HG03521 (cell line): ENCODE measurements around the gene APLP2.
A peak's percentile ranks its signal among the peaks of the same experiment; 100 is the strongest.

Experiments used
- ATAC-seq: cut with Tn5 transposase; IDR thresholded peaks from one replicate; pipeline ENCODE4 v1.9.1; 2021; ENCODE audit warnings: mild to moderate bottlenecking, moderate library complexity; ENCODE audit not compliant: unreplicated experiment

The APLP2 gene

DNA sequence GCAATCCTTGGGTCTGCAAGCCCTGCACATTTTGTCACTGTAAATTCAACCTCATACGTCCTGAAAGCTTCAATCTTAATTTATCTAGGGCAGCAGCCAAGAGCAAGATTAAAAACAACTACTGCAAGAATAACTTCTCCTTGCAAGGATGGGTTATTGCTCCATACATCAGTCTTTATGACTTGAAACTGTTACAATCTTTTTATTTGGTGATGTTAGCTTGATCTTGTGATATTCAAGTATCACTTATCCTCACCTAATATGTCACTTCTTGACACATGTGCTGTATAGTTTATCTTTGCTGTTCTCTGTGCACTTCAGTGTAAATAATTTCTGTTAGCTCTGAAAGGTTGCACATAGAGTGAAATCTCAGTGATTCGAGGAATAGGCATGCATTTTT, 14.7 kb upstream of the APLP2 start:
- ATAC-seq: no peak

DNA sequence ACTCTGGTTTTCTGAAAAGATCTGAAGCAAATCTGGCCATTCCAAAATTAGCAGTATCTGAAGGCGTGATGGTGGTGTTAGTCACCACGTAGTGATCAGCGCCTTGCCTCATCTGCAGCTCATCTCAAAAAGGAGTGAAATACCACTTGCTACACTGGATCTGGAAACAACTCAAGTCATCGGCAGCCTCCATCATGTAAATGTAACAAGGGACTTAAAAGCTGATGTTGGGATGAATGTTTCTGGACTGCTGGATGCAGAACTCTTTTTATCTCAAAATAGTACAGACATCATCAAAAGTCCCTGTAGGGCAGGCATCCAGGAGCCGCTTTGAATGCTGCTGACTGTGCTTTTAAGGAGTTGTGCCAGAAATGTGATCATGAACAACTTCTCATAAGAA, 14.1 kb upstream of the APLP2 start:
- ATAC-seq: no peak

DNA sequence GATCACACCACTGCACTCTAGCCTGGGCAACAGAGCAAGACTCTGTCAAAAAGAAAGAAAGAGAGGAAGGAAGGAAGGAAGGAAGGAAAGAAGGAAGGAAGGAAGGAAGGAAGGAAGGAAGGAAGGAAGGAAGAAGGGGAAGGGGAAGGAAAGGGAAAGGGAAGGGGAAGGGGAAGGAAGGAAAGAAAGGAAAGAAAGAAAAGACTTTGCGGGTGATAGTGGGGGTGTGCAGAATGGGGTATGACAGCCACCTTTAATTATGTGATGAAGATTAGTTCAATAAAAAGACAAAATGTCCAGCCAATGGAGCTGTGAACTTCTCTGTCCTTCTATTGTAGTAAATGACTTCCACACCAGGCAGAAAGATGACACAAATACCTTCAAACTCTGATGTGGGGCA, 8.7 kb upstream of the APLP2 start:
- ATAC-seq: no peak

DNA sequence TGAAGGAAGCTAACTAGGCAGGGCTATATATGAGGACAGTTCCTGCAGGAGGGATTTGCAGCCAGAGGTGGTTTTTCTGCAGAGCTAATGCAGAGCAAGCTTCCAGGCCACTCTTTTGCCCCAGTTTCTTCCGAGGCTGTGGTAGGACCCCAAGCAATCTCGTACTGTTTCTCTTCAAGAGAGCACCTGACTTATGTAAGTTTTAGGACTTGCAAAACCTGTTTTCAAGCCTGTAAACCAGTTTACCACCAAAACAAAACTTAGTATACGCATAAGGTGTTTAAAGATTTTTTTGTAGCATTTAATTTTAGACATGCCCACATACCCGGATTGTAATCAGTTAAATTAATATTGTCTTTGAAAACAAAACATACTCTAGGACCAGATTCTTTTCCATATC, 7.7 kb upstream of the APLP2 start:
- no peak for ATAC-seq

DNA sequence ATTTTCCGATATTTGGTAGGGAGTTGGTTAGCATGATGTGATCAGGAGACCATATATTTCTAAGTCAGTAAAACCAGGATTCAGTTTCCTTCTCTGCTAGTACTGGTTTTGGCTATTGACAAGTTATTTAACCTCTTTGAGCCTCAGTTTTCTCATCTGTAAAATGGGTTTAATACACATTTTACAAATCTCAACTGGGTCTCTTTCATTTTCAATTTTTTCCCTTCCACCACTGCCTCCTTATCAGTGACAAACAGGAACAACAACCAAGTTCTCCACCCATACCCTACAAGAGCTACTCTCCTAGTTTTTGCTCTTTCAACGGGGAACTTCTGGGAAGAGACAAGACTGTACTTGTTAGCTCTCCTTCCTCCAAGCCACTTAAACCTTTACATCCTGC, 6.2 kb upstream of the APLP2 start:
- ATAC-seq: no peak

DNA sequence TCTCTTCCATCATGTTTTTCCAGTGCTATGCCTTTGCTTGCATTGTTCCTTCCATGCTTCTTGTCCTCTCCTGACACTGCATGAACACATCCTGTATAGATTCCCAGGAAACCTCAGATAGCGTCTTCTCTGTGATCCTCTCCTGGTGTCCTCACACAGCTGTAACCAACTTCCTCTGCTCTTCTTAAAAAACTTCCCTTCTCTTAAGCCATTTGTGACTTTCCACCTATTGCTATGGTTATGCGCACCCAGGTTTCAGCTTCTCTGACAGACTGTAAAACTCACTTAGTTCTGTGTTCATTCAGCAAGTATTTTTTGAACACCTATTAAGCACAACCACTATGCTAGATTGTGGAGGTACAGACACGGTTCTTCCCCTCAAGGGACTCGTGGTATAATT, 5.1 kb upstream of the APLP2 start:
- no peak for ATAC-seq

DNA sequence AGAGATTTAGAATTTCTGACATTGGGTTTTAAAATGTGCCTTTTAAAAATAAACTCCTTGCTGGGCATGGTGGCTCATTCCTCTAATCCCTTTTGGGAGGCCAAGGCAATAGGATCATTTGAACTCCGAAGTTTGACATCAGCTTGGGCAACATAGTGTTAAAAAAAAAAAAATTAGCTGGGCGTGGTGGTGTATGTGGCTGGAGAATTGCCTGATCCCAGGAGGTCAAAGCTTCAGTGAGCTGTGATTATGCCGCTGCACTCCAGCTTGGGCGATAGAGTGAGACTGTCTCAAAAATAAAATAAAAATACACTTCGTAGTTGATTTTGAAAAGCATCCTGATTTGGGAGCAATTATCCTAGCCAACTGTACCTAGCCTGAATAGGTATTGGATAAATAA, 3.4 kb upstream of the APLP2 start:
- no peak for ATAC-seq

DNA sequence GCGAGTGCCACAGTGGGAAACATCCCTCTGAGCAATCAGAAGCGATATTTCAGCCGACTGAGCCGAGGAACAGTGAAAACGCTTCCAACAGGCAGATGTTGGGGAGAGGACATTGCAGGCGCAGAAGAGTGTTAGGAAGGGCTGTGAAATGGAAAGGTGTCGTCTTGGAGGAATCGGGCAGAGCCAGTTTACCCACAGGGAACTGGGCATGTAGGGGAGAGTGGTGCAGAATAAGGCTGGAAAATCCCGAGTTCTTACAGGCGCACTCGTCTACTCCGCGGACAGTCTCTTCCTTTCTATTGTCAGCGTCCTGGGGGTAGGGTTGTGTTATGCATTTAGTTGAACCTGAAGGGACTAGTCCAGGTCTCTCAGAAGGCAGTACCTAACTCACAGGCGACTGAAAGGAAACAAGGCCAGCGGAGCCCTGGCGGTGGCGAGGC, 1.1 kb upstream of the APLP2 start:
- ATAC-seq: no peak

DNA sequence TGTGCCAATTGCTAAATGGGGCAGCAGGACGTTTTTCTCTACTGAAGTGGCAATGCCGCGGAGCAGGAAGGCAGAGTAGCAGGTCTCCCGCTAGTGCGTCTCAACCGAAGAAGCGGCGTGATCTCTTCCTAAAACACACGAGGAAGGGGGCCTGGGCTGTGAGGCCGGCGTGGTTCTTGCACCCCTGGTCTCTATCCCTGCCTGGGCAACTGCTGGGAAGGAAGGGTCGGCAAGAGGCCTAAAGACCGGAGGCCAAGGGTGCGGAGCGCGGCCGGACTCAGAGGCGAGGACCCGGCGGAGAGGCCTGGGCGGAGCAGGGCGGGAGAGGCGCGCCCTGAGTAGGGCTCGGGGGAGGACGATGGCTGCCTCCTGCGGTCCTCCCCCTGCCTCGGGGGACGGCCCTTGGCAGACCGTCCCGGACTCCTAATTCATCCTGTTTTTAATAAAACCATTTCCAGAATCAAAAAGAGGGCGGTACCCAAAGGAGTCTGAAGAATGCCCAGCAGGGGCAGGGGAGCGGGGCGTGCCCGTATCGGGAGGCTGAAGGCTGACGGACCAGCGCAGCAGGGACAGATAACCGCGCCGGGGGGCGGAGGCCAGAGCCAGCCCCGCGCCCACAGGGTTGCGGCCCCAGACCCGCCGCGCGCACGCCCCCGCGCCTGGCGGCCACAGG, 572 bp upstream of the APLP2 start:
- peak; percentile 36 for ATAC-seq

DNA sequence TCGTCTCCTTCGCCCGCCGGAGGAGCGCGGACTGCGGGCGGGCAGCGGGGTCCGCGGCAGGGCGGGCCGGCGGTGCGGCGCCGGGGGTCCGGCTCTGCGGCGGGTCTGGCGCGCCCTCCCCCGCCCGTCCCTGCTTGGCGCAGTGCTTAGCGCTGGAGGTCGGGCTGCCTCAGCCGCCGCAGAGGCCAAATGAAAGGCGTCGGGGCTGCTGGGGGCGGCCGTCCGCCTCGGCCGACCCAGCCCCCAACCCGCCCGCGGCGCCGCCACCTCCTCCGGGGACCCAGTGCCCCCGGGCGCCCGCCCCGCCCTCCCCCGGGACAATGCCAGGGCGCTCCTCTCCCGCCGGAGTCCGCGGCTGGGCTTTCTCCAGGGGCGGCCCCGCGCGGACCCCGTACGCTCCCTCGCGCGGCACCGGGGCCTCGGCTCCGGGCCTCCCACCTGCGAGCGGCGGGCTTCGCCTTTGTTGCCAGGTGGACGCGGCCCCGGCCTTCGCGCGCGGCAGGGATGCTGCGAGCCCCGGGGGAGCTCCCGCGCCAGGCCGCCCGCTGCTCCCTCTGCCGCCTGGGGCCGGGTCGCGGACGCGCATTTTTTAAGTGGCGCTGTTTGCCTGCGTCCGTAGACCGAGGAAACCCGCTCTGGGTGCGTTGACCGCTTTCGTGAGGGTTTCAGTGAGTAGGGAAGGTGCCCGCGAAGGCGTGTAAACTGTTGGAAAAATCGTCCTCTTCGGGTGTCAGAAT, 583 bp downstream of the APLP2 start:
- ATAC-seq: peak; percentile 25

DNA sequence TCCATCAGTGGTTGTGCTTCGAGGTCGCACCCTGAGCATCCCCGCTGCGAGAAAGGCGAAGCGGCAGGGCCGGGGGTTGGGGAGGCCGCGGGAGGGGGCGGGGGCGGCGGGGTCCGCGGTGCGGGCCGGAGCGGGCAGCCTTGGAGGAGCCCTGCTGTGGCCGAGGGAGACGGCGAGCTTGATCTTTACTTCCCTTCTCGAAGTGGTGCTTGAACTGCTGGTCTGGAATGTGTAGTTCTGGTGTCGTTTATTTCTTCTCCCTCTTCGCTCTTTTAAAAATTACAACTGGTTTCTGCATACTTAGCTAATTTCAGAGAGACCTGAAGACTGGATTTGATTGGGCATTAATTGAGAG, 1.1 kb downstream of the APLP2 start:
- ATAC-seq: no peak

DNA sequence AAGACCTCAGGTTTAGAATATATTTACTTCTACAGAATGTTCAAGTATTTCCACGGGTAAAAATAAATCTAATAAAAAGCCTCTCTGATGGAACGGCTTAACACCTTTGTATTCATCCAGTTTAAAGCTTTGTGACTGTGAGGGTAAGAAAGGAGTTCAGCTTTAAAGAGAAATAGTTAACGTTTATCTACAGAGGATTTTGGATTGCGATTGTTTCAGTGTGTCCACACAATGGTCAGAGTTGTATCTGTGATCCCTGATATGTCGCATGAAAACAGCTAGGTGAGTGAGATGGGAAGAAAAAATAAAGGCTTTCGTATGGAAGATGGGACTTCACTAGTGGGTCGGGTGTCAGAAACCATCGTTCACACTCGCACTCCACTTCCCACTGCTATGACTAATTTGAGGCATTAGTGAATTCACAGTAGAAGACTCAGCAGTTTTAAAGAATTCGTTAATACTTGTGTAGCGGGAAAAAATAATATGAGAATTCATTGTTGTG, 1.6 kb downstream of the APLP2 start:
- no peak for ATAC-seq

DNA sequence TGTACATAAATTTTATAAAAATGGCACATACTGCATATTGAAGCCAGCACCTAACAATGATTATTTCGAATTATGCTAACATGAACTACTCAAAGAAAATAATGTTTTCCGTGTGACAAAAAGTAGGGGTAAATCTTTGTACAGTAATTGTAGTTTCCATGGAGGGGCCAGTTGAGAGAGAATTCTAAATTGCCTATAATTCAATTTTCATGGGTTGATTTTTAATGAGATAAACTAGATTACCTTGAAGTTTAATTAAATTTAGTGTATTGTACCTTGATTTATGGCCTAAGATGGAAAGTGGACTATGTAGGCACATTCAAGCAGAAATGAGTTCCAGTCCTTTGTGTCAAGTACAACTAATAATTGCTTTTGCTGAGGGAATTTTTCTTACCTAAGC, 5.0 kb downstream of the APLP2 start:
- ATAC-seq: no peak

DNA sequence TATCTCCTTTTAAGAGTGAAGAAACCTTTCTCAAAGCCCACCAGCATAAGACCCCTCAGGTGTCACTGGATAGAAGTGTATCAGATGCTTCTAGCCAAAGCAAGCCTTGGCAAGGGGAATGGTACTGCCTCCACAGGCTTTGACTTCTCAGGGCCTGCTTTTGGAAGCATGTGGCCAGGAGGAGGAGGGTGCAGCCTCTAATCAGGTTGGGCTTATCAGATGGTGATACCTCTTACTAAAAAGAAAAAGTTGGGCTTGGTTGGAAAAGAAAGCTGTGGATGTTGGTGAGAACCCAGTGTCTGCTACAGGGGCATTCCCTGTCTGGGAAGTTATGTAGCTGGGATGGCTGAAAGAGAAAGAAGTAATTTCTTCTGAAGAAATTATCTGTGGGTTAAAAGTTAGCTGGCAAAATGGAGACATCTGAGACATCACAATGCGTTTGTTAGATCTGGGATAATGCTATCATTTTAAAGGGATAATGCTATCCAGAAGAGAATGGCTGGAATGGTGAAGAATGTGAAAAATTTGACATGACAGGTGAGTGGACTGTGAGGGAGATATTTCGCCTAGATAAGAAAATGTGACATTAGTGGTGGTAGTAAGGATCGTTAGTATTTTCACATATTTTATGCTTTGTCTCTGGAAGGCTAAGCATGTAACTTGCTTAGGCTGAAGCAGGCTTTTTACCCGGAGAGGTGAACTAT, 7.2 kb downstream of the APLP2 start:
- ATAC-seq: no peak

DNA sequence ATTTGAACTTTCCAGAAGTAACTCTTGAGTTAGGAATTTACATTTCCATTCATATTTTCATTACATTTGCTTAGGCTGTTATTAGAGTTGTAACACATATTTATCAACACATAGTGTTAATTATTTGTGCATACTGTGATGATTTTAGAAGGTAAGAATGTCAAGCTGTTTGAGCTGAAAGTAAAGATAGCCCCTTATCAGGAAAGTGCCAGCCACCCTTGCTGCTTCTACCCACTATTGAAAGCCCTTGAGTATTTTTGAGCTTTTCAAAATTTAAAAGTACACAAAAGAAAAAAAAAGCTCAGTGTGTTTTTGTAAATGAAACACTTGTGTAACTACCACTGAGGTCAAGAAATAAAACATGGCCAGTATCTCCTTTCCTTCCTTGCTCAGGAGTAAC, 8.0 kb downstream of the APLP2 start:
- no peak for ATAC-seq

DNA sequence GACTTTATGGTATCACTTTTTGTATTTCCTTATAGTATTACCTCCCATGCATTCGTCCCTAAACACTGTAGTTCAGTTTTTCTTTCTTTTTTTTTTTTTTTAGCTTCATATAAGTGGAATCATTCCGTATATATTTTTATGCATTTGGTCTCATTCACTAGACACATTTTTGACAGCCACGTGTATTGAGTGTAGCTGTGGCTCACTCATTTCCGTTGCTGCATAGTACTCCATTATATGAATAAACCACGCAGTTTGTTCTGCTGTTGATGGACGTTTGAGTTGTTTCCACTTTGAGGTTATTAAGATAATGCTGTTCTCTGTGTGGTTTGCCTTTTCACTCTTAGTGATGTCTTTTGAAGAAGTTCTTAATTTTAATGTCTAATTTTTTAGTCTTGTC, 8.4 kb downstream of the APLP2 start:
- ATAC-seq: no peak

DNA sequence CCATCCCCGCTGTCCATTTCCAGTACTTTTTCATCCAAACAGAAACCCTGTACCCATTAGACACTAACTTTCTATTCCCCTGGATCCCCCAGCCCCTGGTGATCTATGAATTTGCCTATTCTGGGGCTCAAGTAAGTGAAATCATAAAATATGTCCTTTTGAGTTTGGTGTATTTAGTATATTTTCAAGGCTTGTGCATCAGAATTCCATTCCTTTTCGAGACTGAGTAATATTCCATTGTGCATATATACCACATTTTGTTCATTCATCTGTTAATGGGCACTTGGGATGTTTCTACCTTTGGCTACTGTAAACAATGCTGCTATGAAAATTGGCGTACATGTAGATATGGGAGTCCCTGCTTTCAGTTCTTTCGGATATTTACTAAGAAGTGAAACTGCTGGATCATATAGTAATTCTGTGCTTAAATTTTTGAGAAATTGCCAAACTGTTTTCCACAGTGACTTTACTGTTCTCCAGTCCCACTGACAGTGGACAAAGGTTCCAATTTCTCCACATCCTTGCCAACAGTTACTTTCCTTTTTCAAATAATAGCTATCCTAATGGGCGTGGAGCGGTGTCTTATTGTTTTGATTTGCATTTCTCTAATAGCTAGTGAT, 16.1 kb downstream of the APLP2 start:
- ATAC-seq: no peak

DNA sequence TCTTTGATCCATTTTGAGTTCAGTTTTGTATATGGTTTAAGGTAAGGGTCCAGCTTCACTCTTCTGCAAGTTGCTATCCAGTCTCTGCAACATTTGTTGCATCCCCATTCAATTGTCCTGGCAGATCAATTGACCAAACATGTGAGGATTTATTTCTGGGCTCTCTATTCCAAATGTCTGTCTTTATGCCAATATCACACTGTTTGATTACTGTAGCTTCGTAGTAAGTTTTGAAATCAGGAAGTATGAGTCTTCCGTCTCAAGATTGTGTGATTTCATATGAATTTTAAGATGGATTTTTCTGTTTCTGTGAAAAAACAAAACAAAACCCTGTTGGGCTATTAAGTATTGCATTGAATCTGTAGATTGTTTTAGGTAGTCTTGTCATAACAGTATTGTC, 17.0 kb downstream of the APLP2 start:
- ATAC-seq: no peak

DNA sequence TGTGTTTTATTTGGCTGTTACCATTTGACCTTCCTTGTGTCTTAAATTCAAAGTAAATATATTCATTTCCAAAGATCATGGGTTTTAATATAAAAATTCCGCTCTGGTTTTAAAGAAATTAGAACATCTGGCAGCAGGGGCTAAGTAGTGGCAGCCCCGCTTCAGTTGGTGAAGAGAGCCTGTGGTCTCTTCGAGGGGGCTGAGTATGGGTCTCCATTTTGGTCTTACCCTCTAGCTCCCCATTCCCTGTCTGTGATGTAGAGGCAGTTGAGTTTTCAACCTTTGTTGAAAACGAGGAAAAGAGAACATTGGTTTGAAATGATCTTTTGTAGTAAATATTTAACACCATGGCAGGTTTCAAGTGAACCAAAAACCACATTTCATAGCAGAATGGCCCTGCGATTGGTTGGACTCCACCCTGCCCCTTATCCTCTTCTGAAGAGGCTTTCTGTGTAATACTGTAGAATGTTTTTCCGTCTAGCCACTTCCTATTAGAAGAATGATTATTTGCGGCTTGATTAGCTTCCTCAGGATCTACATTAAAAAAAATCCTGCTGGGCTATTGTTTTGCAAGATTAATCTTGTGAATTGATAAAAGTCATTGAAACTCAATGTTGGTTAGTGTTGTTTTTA, 17.7 kb downstream of the APLP2 start:
- ATAC-seq: peak; percentile 65

DNA sequence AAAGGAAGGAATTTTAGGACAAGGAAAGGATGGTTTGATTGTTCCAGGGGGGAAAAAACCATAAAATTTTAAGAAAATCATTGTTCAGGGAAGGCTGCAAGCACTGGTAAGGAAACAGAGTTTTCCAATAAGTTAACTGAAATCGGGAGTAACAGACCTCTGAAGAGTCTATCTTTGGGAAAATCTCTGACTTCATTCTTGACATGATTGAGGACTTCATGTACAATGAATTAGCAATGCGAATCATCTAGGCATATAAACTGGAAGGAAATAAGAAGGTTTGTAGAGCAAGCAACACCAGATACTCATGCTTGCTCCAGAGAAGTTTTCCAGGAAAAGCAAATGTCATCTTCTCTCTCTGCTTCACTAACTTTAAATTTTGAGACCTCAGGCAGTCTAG, 18.5 kb downstream of the APLP2 start:
- no peak for ATAC-seq
